Tongue (tissue), 2 donors: ENCODE data around the gene EMP3. TPM values are rescaled to one million over a fixed set of nuclear protein-coding genes. Genes with fewer than 3 reads are reported as not detected.

ENCODE experiments used
- DNase-seq: peaks from one replicate; pipeline ENCODE4 v3.0.0-alpha.2; 2015
- total RNA-seq: library from RNA; depleted of rRNA; stranded (reverse); fragments of >200 nt; gene quantifications from one replicate; pipeline ENCODE4 v1.2.3, GENCODE V29; 2014

The EMP3 gene
- total RNA-seq, 1 donor from 2014 or later = 27.2 TPM

GRCh38 chr19:48379058-48379457 is 53.7 kb downstream of the EMP3 start:
- DNase-seq = no peak

Other genes with a start within 250 kb of the EMP3 start
- 32.3 TPM for gene PLA2G4C, start 214.7 kb upstream of the EMP3 start, total RNA-seq
- gene LIG1, start 155.2 kb upstream of the EMP3 start, total RNA-seq = 21.2 TPM
- gene ZSWIM9, start 154.9 kb upstream of the EMP3 start, total RNA-seq = 4.9 TPM
- 47.2 TPM for gene CARD8, start 69.6 kb upstream of the EMP3 start, total RNA-seq
- 2.3 TPM for gene ZNF114, start 55.5 kb upstream of the EMP3 start, total RNA-seq
- 14.4 TPM for gene TMEM143, start 38.4 kb downstream of the EMP3 start, total RNA-seq
- gene SYNGR4, start 38.8 kb downstream of the EMP3 start, total RNA-seq = not detected
- 54.1 TPM for gene KDELR1, start 66.0 kb downstream of the EMP3 start, total RNA-seq
- gene GRIN2D, start 68.1 kb downstream of the EMP3 start, total RNA-seq = 0.41 TPM
- gene GRWD1, start 120.4 kb downstream of the EMP3 start, total RNA-seq = 26.6 TPM
- 0.51 TPM for gene KCNJ14, start 130.0 kb downstream of the EMP3 start, total RNA-seq
- gene CYTH2, start 143.8 kb downstream of the EMP3 start, total RNA-seq = 39.1 TPM
- 0.92 TPM for gene LMTK3, start 186.3 kb downstream of the EMP3 start, total RNA-seq
- gene SULT2B1, start 226.6 kb downstream of the EMP3 start, total RNA-seq = 2.4 TPM